Measurements from ENCODE around the gene NRK.
A peak's percentile ranks its signal among the peaks of the same experiment; 100 is the strongest.
"Not testable (repeated sequence)": the region's sequence is repeated elsewhere in the genome, so short reads cannot be mapped to it uniquely, and the experiment has no call there.

NRK gene

GRCh38 chrX:105822138-105823091 is at the start of gene NRK:
TSS of gene NRK (plus strand) at chrX:105822539. CDS start at chrX:105822846, 307 bp downstream.
- no peak for TF ChIP-seq CTCF (conservative IDR thresholded peaks at IDR 0.05; ENCODE audit: control insufficient read depth, insufficient read depth, low read depth, low read length)
- DNase-seq (ENCODE audit: low read depth), result no peak
- H3K4me3 ChIP-seq (ENCODE audit: control insufficient read depth, low read depth, low read length), result peak within 1 kb of the TSS; percentile 26

- TF ChIP-seq CTCF (conservative IDR thresholded peaks at IDR 0.05; ENCODE audit: control insufficient read depth, insufficient read depth, low read depth, low read length), result no peak
- H3K4me3 ChIP-seq (ENCODE audit: control insufficient read depth, low read depth, low read length), result no peak overlapping the region
- DNase-seq (ENCODE audit: low read depth), result no peak
Observed at GRCh38 chrX:105773801-105774200, 48.5 kb upstream of the NRK start.

- no peak for TF ChIP-seq CTCF (conservative IDR thresholded peaks at IDR 0.05; ENCODE audit: control insufficient read depth, insufficient read depth, low read depth, low read length)
- no peak overlapping the region for H3K4me3 ChIP-seq (ENCODE audit: control insufficient read depth, low read depth, low read length)
- DNase-seq (ENCODE audit: low read depth), result no peak
Observed at GRCh38 chrX:105775679-105776078, 46.7 kb upstream of the NRK start.

GRCh38 chrX:105781804-105782203 is 40.5 kb upstream of the NRK start:
- DNase-seq (ENCODE audit: low read depth), result no peak
- no peak overlapping the region for H3K4me3 ChIP-seq (ENCODE audit: control insufficient read depth, low read depth, low read length)
- no peak for TF ChIP-seq CTCF (conservative IDR thresholded peaks at IDR 0.05; ENCODE audit: control insufficient read depth, insufficient read depth, low read depth, low read length)

GRCh38 chrX:105796877-105797276 is 25.5 kb upstream of the NRK start:
- not testable (repeated sequence) for H3K4me3 ChIP-seq (ENCODE audit: control insufficient read depth, low read depth, low read length); DNase-seq (ENCODE audit: low read depth)

GRCh38 chrX:105803891-105804290 is 18.4 kb upstream of the NRK start:
- no peak for DNase-seq (ENCODE audit: low read depth)
- no peak overlapping the region for H3K4me3 ChIP-seq (ENCODE audit: control insufficient read depth, low read depth, low read length)
- TF ChIP-seq CTCF (conservative IDR thresholded peaks at IDR 0.05; ENCODE audit: control insufficient read depth, insufficient read depth, low read depth, low read length), result no peak

- DNase-seq (ENCODE audit: low read depth); H3K4me3 ChIP-seq (ENCODE audit: control insufficient read depth, low read depth, low read length): not testable (repeated sequence)
Observed at GRCh38 chrX:105805655-105806054, 16.7 kb upstream of the NRK start.

Measured in fibroblast of mammary gland (primary cell).